ACC112 (cell line): ENCODE measurements around the gene ITGB2.

Experiments
- H2AFZ ChIP-seq: fragments of 200-600 bp; sonication (generic); one replicate; pipeline ENCODE4 v1.6.0; 2017; ENCODE audit warnings: antibody characterized with exemption, low read length; ENCODE audit not compliant: unreplicated experiment
- H3K27ac ChIP-seq: fragments of 200-600 bp; sonication (generic); 2 replicates; pipeline ENCODE4 v1.5.1; 2014; ENCODE audit warnings: low read depth, mild to moderate bottlenecking, antibody characterized with exemption, low read length, moderate library complexity
- H3K27me3 ChIP-seq: fragments of 200-600 bp; sonication (generic); 2 replicates; pipeline ENCODE4 v1.6.1; 2014; ENCODE audit warnings: mild to moderate bottlenecking, antibody characterized with exemption, low read length, moderate library complexity, mixed read lengths; ENCODE audit not compliant: insufficient read depth
- H3K36me3 ChIP-seq: fragments of 200-600 bp; sonication (generic); 2 replicates; pipeline ENCODE4 v1.6.1; 2016; ENCODE audit warnings: mild to moderate bottlenecking, antibody characterized with exemption, low read length, moderate library complexity, mixed read lengths; ENCODE audit not compliant: insufficient read depth
- H3K4me1 ChIP-seq: fragments of 200-600 bp; sonication (generic); one replicate; pipeline ENCODE4 v1.6.1; 2016; ENCODE audit warnings: low read length, mixed read lengths; ENCODE audit not compliant: insufficient read depth, unreplicated experiment, control insufficient read depth
- H3K4me3 ChIP-seq: fragments of 200-600 bp; sonication (generic); 2 replicates; pipeline ENCODE4 v1.5.1; 2014; ENCODE audit warnings: mild to moderate bottlenecking, low read depth, low read length
- H3K79me2 ChIP-seq: fragments of 200-600 bp; sonication (generic); one replicate; pipeline ENCODE4 v1.6.0; 2016; ENCODE audit warnings: low read length; ENCODE audit not compliant: control insufficient read depth, unreplicated experiment, insufficient read depth

Gene ITGB2

DNA sequence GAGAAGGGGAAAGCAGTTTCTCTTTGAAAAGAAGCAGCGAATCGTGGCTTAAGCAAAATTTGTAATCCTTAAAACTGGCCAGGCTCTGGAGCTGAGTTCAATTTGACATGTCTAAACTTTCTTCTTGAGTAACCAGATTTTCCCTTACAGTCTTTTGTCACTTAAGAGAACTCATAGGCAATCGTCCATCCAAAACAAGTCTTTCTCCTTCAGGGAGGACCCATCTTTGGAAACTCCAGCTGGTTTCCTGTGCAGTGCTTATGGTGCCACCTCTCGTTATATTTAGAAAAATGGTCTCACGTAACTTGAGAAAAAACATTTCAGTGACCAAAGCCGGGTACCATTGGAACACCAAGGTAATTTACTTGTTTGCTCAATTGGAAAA lies 45.4 kb downstream of the ITGB2 start:
- no peak overlapping the region for H3K27ac ChIP-seq
- no peaks in the 10 kb centered on the region for H3K27me3 ChIP-seq
- H3K79me2 ChIP-seq, result peaks cover 28% of the 10 kb centered on the region
- no peaks in the 10 kb centered on the region for H3K36me3 ChIP-seq
- H2AFZ ChIP-seq, result peak overlapping the region; percentile 55
- peaks cover 16% of the 10 kb centered on the region for H3K4me1 ChIP-seq
- peak overlapping the region; percentile 96 for H3K4me3 ChIP-seq

GRCh38 chr21:44874497-44875315 lies 46.0 kb downstream of the ITGB2 start:
- peak overlapping the region; percentile 88 for H2AFZ ChIP-seq
- 0 out of 2 replicates have a peak overlapping the region, but pooled peaks have one; percentile 24 for H3K27ac ChIP-seq
- peaks cover 17% of the 10 kb centered on the region for H3K4me1 ChIP-seq

DNA sequence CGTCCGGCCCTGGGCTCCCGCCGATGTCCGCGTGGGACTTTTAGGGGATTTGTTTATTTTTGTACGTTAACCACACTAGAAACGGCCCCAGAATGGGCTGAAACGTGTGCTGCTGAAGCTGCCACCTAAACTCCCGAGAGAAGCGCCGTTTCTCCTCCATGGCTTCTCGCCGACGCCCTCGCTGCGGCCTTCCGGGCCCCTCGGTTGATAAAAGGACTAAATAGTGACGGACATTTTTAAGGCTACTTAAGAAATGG lies 46.5 kb downstream of the ITGB2 start:
- H3K27ac ChIP-seq, result peak overlapping the region; percentile 24; the same call in 1 of the 2 replicates
- H3K79me2 ChIP-seq, result peaks cover 29% of the 10 kb centered on the region
- peak overlapping the region; percentile 96 for H3K4me3 ChIP-seq
- no peaks in the 10 kb centered on the region for H3K36me3 ChIP-seq
- peak overlapping the region; percentile 88 for H2AFZ ChIP-seq
- peaks cover 19% of the 10 kb centered on the region for H3K4me1 ChIP-seq
- no peaks in the 10 kb centered on the region for H3K27me3 ChIP-seq

More at GRCh38 chr21:44874497-44875315, 46.0 kb downstream of the ITGB2 start:
- Histone ChIP-seq H3K27me3 (no peaks in the 10 kb centered on the region), H3K4me3 (peak overlapping the region; percentile 96), H3K36me3 (no peaks in the 10 kb centered on the region), H3K79me2 (peaks cover 28% of the 10 kb centered on the region)

GRCh38 chr21:44873356-44874239 lies 47.1 kb downstream of the ITGB2 start, which contains the start of gene PTTG1IP:
PTTG1IP (minus strand) TSS chr21:44873690; CDS start chr21:44873616, 74 bp downstream.
- Histone ChIP-seq H3K79me2 (peaks cover 34% of the 10 kb centered on the region), H3K27me3 (no peaks in the 10 kb centered on the region), H3K36me3 (no peaks in the 10 kb centered on the region), H3K4me3 (peak within 1 kb of the TSS; percentile 96), H3K27ac (peak within 1 kb of the TSS; percentile 46; the same call in 1 of the 2 replicates), H2AFZ (peak within 1 kb of the TSS; percentile 88), H3K4me1 (peaks cover 25% of the 10 kb centered on the region)

DNA sequence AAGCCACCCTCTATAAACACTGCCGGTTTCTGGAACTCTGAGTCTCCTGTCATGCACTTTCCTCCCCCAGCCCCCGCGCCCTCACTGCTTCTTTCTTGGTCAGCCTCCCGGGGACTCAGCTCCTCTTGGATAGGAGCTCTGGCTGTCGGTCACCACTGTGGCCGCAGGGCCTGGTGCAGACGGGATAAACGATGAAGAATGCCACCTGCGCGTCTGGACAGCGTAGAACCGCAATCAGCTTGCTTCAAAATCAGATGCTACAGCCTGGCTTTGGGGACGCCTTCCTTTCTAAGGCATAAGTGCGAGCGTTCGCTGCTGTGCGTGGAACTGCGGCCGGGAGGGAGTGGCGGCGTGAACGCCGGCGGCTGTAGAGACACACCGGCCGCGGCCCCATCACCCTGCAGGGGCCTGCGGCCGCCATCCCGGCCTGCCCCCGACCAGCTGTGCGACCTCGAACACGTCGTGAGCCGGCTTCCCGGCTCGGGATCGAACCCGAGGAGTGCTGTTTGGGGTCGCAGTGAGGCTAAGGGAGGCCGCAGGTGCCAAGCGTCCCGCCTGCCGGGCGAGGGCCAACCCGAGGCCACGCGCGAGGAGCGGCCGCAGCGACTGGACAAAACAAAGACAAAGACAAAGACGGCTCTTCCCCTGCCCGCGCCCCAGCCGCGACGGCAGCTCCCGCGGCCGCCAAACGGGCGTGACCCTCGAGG lies 47.9 kb downstream of the ITGB2 start:
- Histone ChIP-seq H3K4me3 (peak overlapping the region; percentile 96), H3K79me2 (peaks cover 42% of the 10 kb centered on the region), H3K27me3 (no peaks in the 10 kb centered on the region), H3K36me3 (no peaks in the 10 kb centered on the region), H2AFZ (peak overlapping the region; percentile 57), H3K27ac (peak overlapping the region; percentile 46; the same call in 1 of the 2 replicates), H3K4me1 (peaks cover 33% of the 10 kb centered on the region)

DNA sequence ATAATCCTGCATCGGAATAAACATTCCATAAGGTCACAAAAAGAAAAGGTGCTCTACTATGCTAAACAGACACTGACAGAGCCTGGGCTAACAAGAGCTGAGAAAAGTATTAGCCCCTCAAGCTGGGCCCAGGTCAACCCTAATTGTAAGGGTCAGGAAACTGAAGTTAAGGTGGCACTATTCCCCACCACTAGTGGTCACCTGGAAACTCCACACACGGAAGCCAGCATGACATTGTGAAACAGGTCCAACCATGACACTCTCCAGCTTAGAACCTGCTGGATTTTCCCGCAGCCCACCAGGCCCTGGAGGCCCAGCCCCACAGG lies 48.4 kb downstream of the ITGB2 start:
- no peaks in the 10 kb centered on the region for H3K36me3 ChIP-seq
- peaks cover 38% of the 10 kb centered on the region for H3K4me1 ChIP-seq
- H3K79me2 ChIP-seq, result peaks cover 48% of the 10 kb centered on the region
- no peaks in the 10 kb centered on the region for H3K27me3 ChIP-seq
- H2AFZ ChIP-seq, result no peak overlapping the region
- peak overlapping the region; percentile 46; the same call in 1 of the 2 replicates for H3K27ac ChIP-seq
- peak overlapping the region; percentile 96 for H3K4me3 ChIP-seq

- H3K4me1 ChIP-seq, result peaks cover 43% of the 10 kb centered on the region
These were observed 49.0 kb downstream of the ITGB2 start for GRCh38 chr21:44871576-44872269.

DNA sequence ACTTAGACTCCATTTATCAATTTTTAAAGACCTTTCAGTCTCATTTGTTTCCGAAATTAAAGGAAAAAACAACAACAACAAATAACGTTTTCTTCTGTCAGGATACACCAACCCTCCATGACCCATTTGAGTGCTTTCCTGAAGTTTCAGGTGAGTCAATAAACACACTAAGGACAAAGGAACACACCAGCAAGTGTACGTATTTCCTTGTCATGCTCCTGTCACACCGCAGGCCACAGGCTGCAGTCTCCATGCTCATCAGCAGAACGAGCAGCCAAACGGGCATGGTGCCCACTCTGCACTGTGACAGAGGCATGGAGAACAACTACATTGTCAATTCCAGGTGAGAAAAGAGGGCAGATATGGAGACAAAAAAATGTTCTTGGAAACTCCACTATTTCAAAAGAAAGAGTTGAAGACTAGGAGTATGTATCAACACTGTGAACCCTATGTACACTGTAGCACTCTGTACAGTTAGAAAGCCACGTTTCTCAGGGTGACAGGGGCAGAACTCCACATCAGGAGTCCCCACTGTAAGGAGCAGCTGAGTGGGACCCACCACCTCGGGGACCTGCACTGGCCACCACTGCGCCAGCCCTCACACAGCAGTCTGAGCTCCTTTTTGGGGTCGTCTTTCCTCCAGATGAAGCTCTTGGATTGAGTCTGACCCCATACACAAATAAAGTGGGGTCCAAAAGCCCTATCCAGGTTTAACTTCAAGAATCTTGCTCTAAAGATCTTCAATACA lies 49.8 kb downstream of the ITGB2 start:
- Histone ChIP-seq H3K27me3 (no peaks in the 10 kb centered on the region), H3K27ac (peak overlapping the region; percentile 78), H3K4me3 (peak overlapping the region; percentile 96), H3K36me3 (no peaks in the 10 kb centered on the region), H3K4me1 (peaks cover 50% of the 10 kb centered on the region), H3K79me2 (peaks cover 60% of the 10 kb centered on the region), H2AFZ (no peak overlapping the region)

More at GRCh38 chr21:44871576-44872269, 49.0 kb downstream of the ITGB2 start:
- H3K79me2 ChIP-seq, result peaks cover 53% of the 10 kb centered on the region
- H3K27ac ChIP-seq, result peak overlapping the region; percentile 78
- no peak overlapping the region for H2AFZ ChIP-seq
- no peaks in the 10 kb centered on the region for H3K27me3 ChIP-seq
- H3K4me3 ChIP-seq, result peak overlapping the region; percentile 96
- H3K36me3 ChIP-seq, result no peaks in the 10 kb centered on the region

DNA sequence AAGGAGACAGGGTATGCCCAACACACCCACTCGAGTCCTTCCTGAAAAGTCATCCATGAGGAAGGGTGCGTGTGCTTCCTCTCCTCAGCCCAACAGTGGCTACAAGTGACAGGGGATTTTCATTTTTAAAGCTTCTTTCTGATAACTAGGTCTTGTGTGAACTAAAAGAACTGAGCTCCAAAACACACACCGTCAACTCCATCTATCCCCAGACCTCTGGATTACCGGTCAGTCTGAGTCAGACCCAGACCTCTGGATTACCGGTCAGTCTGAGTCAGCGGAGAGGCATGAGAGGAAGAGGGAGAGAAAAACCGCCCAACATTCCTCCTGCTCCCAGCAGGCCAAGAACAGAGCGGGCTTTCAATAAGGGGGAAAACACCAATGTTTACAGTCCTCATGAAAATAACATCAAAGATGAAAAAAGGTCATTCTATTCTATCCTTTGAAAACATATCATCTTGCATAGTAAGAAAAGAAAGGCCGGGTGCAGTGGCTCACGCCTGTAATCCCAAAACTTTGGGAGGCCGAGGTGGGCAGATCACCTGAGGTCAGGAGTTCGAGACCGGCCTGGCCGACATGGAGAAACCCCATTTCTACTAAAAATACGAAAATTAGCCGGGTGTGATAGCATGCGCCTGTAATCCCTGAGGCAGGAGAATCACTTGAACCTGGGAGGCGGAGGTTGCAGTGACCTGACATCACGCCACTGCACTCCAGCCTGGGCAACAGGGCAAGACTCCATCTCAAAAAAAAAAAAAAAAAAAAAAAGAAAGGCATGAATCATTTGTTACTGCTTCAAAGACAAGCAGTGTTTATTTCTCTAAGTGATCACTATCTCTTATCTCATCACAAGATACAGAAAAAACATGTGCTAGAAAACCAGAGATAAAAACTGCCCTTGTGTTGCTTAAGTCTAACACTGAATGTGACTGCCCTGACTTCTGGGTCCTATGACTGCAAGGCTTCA lies 50.6 kb downstream of the ITGB2 start:
- peaks cover 59% of the 10 kb centered on the region for H3K4me1 ChIP-seq
- no peak overlapping the region for H2AFZ ChIP-seq
- H3K79me2 ChIP-seq, result peaks cover 68% of the 10 kb centered on the region
- peaks cover 3% of the 10 kb centered on the region for H3K36me3 ChIP-seq
- H3K27ac ChIP-seq, result peak overlapping the region; percentile 78
- H3K4me3 ChIP-seq, result peak overlapping the region; percentile 96
- H3K27me3 ChIP-seq, result no peaks in the 10 kb centered on the region
